Activated CD4-positive, alpha-beta T cell treated with anti-CD3 and anti-CD28 coated beads for 4 hours (primary cell): ENCODE results near the gene TUBB1.
"Not testable (repeated sequence)": the region's sequence is repeated elsewhere in the genome, so short reads cannot be mapped to it uniquely, and the experiment has no call there.

ENCODE experiments used
- DNase-seq, 2 donors: peaks; one replicate each; pipeline ENCODE4 v3.0.0-alpha.2; 2020

TUBB1 gene

GRCh38 chr20:59024111-59024530 lies 4.9 kb downstream of the TUBB1 start:
- DNase-seq, result no peak

DNA sequence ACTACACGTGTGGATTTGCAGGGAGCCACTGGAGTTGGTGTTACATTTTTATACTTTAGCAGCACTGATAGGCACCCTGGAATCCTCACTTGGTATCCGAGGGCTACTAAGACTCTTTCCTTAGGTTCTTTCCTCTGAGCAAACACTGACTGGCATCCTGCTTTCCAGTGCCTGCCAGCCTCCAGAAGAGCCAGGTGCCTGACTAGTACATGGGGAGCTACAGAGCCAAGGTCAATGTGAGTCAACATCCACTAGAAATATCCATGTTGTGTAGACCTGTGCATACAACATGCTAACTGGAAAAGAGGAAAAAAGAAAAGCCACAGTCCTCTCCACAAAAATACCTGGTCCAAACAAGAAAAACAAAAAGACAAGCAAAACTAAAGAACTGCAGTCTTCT lies 5.9 kb downstream of the TUBB1 start:
- DNase-seq, result no peak

GRCh38 chr20:59025511-59025910 lies 6.3 kb downstream of the TUBB1 start:
- no peak for DNase-seq

- DNase-seq, result no peak
Measured at GRCh38 chr20:59026904-59027740, 7.9 kb downstream of the TUBB1 start.

GRCh38 chr20:59027741-59028320 lies 8.6 kb downstream of the TUBB1 start:
- DNase-seq, result no peak

DNA sequence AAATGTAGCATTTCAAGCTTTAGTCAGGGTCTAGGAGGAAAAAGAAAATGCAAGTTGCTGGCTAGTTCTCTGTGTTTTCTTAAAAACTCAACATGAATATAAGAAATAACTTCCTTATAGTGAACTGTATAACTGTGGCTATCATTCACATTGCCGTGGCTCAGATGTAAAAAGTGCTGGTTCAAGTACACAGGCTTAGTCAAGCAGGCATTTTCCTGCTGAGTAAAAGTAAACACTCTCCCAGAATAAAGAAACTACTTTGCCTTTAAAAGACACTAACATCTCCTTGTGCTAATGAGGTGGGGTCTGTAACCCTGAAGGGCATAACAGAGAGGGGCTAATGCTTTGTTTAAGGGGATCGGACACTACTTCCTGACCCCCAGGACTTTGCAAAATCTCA lies 9.6 kb downstream of the TUBB1 start:
- no peak for DNase-seq

GRCh38 chr20:59030911-59031563 lies 11.8 kb downstream of the TUBB1 start:
- no peak for DNase-seq

GRCh38 chr20:59031564-59032022 lies 12.4 kb downstream of the TUBB1 start:
- DNase-seq, result peak in 1 of 2 donors; percentile 20

DNA sequence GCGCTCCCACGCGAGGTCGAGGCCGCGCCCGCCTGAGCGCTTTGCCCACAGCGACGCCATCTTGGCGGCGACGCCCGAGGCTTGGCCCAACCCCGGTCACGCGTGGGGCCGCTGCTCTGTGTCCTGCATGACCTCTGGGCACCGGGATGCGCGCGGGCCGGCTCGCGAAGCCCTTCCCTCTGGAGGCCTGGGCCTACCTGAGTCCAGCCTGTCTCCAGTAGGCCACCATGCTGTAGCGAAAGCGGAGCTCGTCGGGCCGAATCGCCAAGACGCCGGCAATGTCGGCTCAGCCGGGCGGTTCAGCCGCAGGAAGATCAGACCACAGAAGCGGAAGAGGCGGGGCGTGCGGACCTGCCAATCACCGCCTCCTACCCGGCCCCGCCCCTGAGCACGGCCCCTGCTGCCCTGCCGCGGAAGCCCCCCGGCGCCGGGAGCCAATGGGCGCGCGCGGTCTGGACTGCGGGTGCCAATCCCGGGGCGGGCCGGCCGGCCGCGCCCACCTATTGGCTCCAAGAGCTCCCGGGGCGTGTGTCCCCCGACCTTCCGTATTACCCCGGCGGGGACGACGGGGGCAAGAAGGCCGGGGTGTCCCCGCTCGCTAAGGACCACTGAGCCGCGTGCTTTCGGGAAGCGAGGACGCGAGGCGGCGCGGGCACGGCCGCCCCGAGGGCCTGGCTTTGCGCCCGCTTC lies 12.9 kb downstream of the TUBB1 start, which contains the start of gene ATP5F1E:
ATP5F1E (minus strand) TSS at position 313 of the 690 bp plus-strand sequence; CDS start at position 229, 84 bp downstream.
- DNase-seq, result peak; percentile 96 to 98

GRCh38 chr20:59032713-59033059 lies 13.5 kb downstream of the TUBB1 start:
- no peak for DNase-seq

- no peak for DNase-seq
Measured at GRCh38 chr20:59033093-59033492, 13.9 kb downstream of the TUBB1 start.

GRCh38 chr20:59033616-59034165 lies 14.5 kb downstream of the TUBB1 start:
- DNase-seq, result no peak

DNA sequence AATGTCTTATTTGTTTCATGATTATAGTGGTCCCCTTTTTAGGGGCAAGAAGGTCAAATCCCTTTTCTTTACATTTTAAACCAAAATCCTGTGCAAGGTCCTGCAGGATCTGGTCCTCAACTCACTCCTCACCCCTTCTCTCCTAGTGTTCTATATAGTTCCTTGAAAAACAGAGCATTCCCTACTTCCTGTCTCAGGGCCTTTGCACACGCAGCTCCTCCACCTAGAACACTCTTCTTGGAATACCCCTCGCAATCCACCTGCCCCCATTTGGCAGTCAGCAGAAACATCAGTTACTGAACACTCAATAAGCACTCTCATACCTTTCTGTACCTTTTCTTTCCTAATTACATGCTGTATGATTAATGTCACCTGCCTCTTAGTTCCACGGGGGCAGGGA lies 16.2 kb downstream of the TUBB1 start:
- DNase-seq, result no peak

GRCh38 chr20:59037386-59037785 lies 18.2 kb downstream of the TUBB1 start:
- DNase-seq, result no peak

DNA sequence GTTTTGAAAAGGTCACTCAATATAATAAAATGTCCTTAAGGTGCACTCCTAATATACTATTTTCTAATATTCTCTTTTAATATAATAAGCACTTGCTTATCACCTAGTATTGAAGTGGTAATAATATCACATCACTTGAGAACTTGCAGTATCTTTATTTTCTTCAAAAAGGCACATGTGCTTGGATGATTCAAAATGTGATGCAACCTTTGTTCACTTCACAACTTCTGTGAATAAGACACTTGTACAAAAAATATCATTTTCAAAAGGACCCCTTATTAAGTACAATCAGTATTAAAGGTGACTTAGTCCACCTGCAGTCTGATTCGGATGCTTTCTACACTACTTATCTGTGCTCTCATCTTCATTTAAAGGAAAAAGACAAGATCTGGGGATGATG lies 20.0 kb downstream of the TUBB1 start:
- no peak for DNase-seq

GRCh38 chr20:59040667-59041066 lies 21.4 kb downstream of the TUBB1 start:
- DNase-seq, result no peak

GRCh38 chr20:59041487-59041886 lies 22.3 kb downstream of the TUBB1 start:
- DNase-seq, result not testable (repeated sequence)

DNA sequence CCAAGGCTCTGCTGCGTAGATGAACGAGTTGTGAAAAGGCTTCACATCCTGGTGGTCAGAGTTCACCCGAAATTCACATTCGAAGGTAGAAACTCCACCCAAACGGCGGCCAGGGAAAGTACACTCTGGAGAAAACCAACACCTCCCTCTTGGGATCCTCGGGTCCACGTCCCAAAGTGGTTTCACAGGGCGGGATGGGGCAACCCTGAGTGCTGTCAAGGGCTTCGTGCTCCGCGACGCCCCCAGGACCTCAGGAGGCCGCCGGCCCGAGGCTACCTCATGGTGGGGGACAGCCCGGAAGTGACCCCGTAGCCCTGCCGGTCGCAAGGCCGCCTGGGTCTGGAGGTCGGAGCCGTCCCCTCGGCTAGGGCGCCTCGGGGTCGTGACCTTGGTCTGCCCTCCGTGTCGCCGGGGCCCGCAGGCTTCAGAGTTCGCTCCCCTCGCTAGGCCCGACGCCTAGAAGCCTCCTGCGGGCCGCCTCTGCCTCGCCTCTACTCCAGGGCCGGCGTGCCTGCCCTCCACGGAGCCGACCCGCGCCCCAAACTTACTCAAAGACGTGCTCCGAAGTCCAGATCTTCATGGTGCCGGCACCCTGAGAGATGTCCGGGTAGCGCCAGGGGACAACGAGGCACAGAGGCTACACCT lies 23.0 kb downstream of the TUBB1 start, which contains the start of gene PRELID3B:
PRELID3B (minus strand) TSS at position 636 of the 645 bp plus-strand sequence; CDS start at position 580, 56 bp downstream.
- peak in 1 of 2 donors; percentile 9 for DNase-seq

GRCh38 chr20:59042796-59043631 lies 23.8 kb downstream of the TUBB1 start:
- DNase-seq, result peak; percentile 92 to 95

- DNase-seq, result no peak
Measured at GRCh38 chr20:59043698-59044097, 24.5 kb downstream of the TUBB1 start.

DNA sequence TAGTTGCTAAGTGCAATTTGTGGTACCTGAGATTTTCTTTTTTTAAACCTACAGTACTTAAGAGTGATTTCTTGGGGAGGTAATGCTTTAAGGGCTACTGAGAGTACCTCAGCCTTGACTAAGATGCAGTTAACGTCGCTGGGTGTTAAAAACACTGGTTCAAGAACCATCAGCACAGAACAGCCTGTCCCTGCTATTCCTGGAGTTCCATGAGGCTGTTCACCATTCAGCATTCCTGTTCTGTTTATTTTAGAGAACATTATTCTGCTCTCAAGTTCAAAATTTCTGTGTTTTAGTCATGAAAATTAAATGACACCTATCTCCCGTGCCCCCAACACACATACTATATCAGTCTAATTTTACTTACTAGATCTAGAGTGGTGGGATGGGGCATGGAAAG lies 25.1 kb downstream of the TUBB1 start:
- no peak for DNase-seq
